ENCODE measurements around the gene IP6K3.

GRCh38 chr6:33704215-33705066 is 42.3 kb downstream of the IP6K3 start:
- no peak for TF ChIP-seq YY1 (IDR thresholded peaks at IDR 0.05; ENCODE audit: insufficient read depth, insufficient read length)
- TF ChIP-seq ZNF274 (IDR thresholded peaks at IDR 0.05; ENCODE audit: low read depth, low read length) = no peak
